Liver (tissue), 9 donors: ENCODE results near the gene ATF2. TPM values are rescaled to one million over a fixed set of nuclear protein-coding genes. Genes with fewer than 3 reads are reported as not detected.

Source experiments
- DNase-seq: peaks from one replicate; pipeline ENCODE4 v3.0.0-alpha.2; 2017; ENCODE audit warnings: low spot score
- H3K27ac ChIP-seq, 2 donors: one replicate each; pipeline ENCODE4 v1.7.0; 2013; ENCODE audit warnings: inconsistent platforms in 2 of 2, low read length in 2 of 2, control low read depth in 1 of 2, low read depth in 1 of 2, mild to moderate bottlenecking in 1 of 2
- H3K27me3 ChIP-seq, 4 donors: one replicate each; pipeline versions ENCODE4 v1.6.1 to v1.7.0; 2013; ENCODE audit warnings: low read length in 3 of 4, inconsistent platforms in 1 of 4, mild to moderate bottlenecking in 1 of 4, moderate library complexity in 1 of 4; ENCODE audit not compliant: control insufficient read depth in 4 of 4, insufficient read depth in 4 of 4
- H3K36me3 ChIP-seq, 4 donors: one replicate each; pipeline versions ENCODE4 v1.6.1 to v1.7.0; 2013; ENCODE audit warnings: low read length in 3 of 4, mild to moderate bottlenecking in 3 of 4, low read depth in 1 of 4, moderate library complexity in 1 of 4; ENCODE audit not compliant: control insufficient read depth in 4 of 4, insufficient read depth in 3 of 4
- H3K4me1 ChIP-seq, 4 donors: one replicate each; pipeline versions ENCODE4 v1.6.1 to v1.7.0; 2013; ENCODE audit warnings: low read length in 3 of 4, mild to moderate bottlenecking in 3 of 4, moderate library complexity in 1 of 4; ENCODE audit not compliant: control insufficient read depth in 4 of 4, insufficient read depth in 4 of 4
- H3K4me3 ChIP-seq, 3 donors: one replicate each; pipeline versions ENCODE4 v1.6.1 to v1.7.0; 2013; ENCODE audit warnings: low read length in 3 of 3, control low read depth in 1 of 3, low read depth in 1 of 3, mild to moderate bottlenecking in 1 of 3
- H3K9ac ChIP-seq, 2 donors: one replicate each; pipeline ENCODE4 v1.7.0; 2013; ENCODE audit warnings: low read length in 2 of 2, mild to moderate bottlenecking in 2 of 2, moderate library complexity in 2 of 2, control low read depth in 1 of 2, low read depth in 1 of 2
- H3K9me3 ChIP-seq, 4 donors: one replicate each; pipeline versions ENCODE4 v1.6.1 to v1.7.0; 2013; ENCODE audit warnings: low read length in 3 of 4; ENCODE audit not compliant: control insufficient read depth in 4 of 4
- ATF3 ChIP-seq: IDR thresholded peaks from 2 replicates; pipeline ENCODE4 v1.6.1; 2016; ENCODE audit warnings: antibody characterized with exemption
- EGR1 ChIP-seq, 2 donors: IDR thresholded peaks; 2 replicates each; pipeline ENCODE4 v1.6.1; 2016 to 2018; ENCODE audit warnings: antibody characterized with exemption in 2 of 2, low read depth in 2 of 2
- FOXA1 ChIP-seq: IDR thresholded peaks from 2 replicates; pipeline ENCODE4 v1.6.1; 2016; ENCODE audit warnings: antibody characterized with exemption
- FOXA2 ChIP-seq: IDR thresholded peaks from 2 replicates; pipeline ENCODE4 v1.6.1; 2016; ENCODE audit warnings: antibody characterized with exemption
- GABPA ChIP-seq, 2 donors: IDR thresholded peaks in 1 of 2; conservative IDR thresholded peaks in 1 of 2; 2 replicates each; pipeline ENCODE4 v1.6.1; 2016; ENCODE audit warnings: antibody characterized with exemption in 2 of 2, mild to moderate bottlenecking in 1 of 2, moderate library complexity in 1 of 2
- HNF4A ChIP-seq, 2 donors: conservative IDR thresholded peaks; 2 replicates each; pipeline ENCODE4 v1.6.1; 2016; ENCODE audit warnings: antibody characterized with exemption in 2 of 2, mild to moderate bottlenecking in 2 of 2
- HNF4G ChIP-seq: IDR thresholded peaks from 2 replicates; pipeline ENCODE4 v1.6.1; 2016; ENCODE audit warnings: antibody characterized with exemption
- JUND ChIP-seq, 2 donors: IDR thresholded peaks; 2 replicates each; pipeline ENCODE4 v1.6.1; 2016; ENCODE audit warnings: antibody characterized with exemption in 2 of 2
- MAX ChIP-seq: IDR thresholded peaks from 2 replicates; pipeline ENCODE4 v1.6.1; 2016; ENCODE audit warnings: antibody characterized with exemption
- NR2F2 ChIP-seq: IDR thresholded peaks from 2 replicates; pipeline ENCODE4 v1.6.1; 2016; ENCODE audit warnings: antibody characterized with exemption
- RAD21 ChIP-seq, 2 donors: IDR thresholded peaks; 2 replicates each; pipeline ENCODE4 v1.6.1; 2016; ENCODE audit warnings: antibody characterized with exemption in 2 of 2, mild to moderate bottlenecking in 2 of 2
- REST ChIP-seq: IDR thresholded peaks from 2 replicates; pipeline ENCODE4 v1.6.1; 2016; ENCODE audit warnings: antibody characterized with exemption, mild to moderate bottlenecking
- RXRA ChIP-seq, 2 donors: IDR thresholded peaks; 2 replicates each; pipeline ENCODE4 v1.6.1; 2017 to 2018; ENCODE audit warnings: antibody characterized with exemption in 2 of 2, mild to moderate bottlenecking in 1 of 2
- SP1 ChIP-seq: IDR thresholded peaks from 2 replicates; pipeline ENCODE4 v1.6.1; 2018; ENCODE audit warnings: antibody characterized with exemption, mild to moderate bottlenecking
- TAF1 ChIP-seq: conservative IDR thresholded peaks from 2 replicates; pipeline ENCODE4 v1.6.1; 2016; ENCODE audit warnings: antibody characterized with exemption, mild to moderate bottlenecking
- YY1 ChIP-seq: IDR thresholded peaks from 2 replicates; pipeline ENCODE4 v1.6.1; 2016; ENCODE audit warnings: antibody characterized with exemption, mild to moderate bottlenecking
- WGBS: extraction: QIAGEN DNeasy Blood & Tissue Kit; methylation state at CpG from one replicate; pipeline ENCODE4 v1.1.7; 2013; 5-methylcytosine and 5-hydroxymethylcytosine counted together
- polyA plus RNA-seq, 2 donors: library from polyadenylated mRNA; stranded (reverse) in 1 of 2; unstranded in 1 of 2; fragments of 200-250 nt in 1 of 2; fragments of >200 nt in 1 of 2; fragmentation: Nextera tagmentation in 1 of 2; extraction: Ambion mirVana in 1 of 2; gene quantifications; one replicate each; pipeline versions ENCODE4 v1.2.1 to v1.2.3, GENCODE V29; 2013 to 2015
- total RNA-seq, 2 donors: library from RNA; depleted of rRNA; stranded (reverse); fragments of >200 nt; gene quantifications; one replicate each; pipeline ENCODE4 v1.2.3, GENCODE V29; 2014
- TF ChIP-seq, protein P1 (sequence below): IDR thresholded peaks from 2 replicates; pipeline ENCODE4 v1.6.1; 2016; ENCODE audit warnings: antibody characterized with exemption
- TF ChIP-seq, protein P2 (sequence below): fragments of 150-350 bp; IDR thresholded peaks from 2 replicates; pipeline ENCODE4 v1.5.1; 2017; ENCODE audit warnings: improper control_type of control experiment, low read depth, low read length; ENCODE audit not compliant: missing input control
- donor health status: healthy.
- donor health status: healthy.
- donor health status: healthy.
- donor health status: healthy.
- donor health status: healthy.

ATF2 gene
- total and polyA plus RNA-seq, 4 donors: 10.4 to 34.0 (median 17.2) TPM

GRCh38 chr2:175181104-175181876, 13.3 kb upstream of the ATF2 start, which contains the start of gene ATP5MC3:
ATP5MC3 (minus strand) TSS chr2:175181710; CDS start chr2:175181393, 317 bp downstream.
- H3K4me3 ChIP-seq: peak within 1 kb of the TSS; percentile 70 to 100 (median 72)
- under 1% methylated on average over 53 of the region's 53 CpGs for WGBS
- H3K27ac ChIP-seq: peak within 1 kb of the TSS; percentile 90 to 97
- peak within 1 kb of the TSS; percentile 82 to 99 for H3K9ac ChIP-seq
- H3K27me3 ChIP-seq: no peaks in the 10 kb centered on the region
- no peaks in the 10 kb centered on the region for H3K9me3 ChIP-seq
- TF ChIP-seq TAF1 (no peak), EGR1 (IDR thresholded peaks at IDR 0.05; ENCODE audit: low read depth in 2 of 2) (no peak), SP1 (peak; percentile 64), HNF4A (conservative IDR thresholded peaks at IDR 0.05) (peak; percentile 57 to 83), HNF4G (no peak), FOXA1 (no peak), REST (peak; percentile 73), NR2F2 (peak; percentile 97), FOXA2 (no peak), MAX (no peak), YY1 (peak; percentile 68), RXRA (IDR thresholded peaks at IDR 0.05) (peak; percentile 74 to 88), RAD21 (IDR thresholded peaks at IDR 0.05) (no peak), ATF3 (no peak), JUND (IDR thresholded peaks at IDR 0.05) (peak in 1 of 2 donors; percentile 32), GABPA (IDR thresholded peaks at IDR 0.05 in 1 of 2, conservative IDR thresholded peaks at IDR 0.05 in 1 of 2) (peak in 1 of 2 donors; percentile 24)
- TF ChIP-seq, protein P1, sequence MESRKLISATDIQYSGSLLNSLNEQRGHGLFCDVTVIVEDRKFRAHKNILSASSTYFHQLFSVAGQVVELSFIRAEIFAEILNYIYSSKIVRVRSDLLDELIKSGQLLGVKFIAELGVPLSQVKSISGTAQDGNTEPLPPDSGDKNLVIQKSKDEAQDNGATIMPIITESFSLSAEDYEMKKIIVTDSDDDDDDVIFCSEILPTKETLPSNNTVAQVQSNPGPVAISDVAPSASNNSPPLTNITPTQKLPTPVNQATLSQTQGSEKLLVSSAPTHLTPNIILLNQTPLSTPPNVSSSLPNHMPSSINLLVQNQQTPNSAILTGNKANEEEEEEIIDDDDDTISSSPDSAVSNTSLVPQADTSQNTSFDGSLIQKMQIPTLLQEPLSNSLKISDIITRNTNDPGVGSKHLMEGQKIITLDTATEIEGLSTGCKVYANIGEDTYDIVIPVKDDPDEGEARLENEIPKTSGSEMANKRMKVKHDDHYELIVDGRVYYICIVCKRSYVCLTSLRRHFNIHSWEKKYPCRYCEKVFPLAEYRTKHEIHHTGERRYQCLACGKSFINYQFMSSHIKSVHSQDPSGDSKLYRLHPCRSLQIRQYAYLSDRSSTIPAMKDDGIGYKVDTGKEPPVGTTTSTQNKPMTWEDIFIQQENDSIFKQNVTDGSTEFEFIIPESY: peak; percentile 88
- TF ChIP-seq, protein P2, sequence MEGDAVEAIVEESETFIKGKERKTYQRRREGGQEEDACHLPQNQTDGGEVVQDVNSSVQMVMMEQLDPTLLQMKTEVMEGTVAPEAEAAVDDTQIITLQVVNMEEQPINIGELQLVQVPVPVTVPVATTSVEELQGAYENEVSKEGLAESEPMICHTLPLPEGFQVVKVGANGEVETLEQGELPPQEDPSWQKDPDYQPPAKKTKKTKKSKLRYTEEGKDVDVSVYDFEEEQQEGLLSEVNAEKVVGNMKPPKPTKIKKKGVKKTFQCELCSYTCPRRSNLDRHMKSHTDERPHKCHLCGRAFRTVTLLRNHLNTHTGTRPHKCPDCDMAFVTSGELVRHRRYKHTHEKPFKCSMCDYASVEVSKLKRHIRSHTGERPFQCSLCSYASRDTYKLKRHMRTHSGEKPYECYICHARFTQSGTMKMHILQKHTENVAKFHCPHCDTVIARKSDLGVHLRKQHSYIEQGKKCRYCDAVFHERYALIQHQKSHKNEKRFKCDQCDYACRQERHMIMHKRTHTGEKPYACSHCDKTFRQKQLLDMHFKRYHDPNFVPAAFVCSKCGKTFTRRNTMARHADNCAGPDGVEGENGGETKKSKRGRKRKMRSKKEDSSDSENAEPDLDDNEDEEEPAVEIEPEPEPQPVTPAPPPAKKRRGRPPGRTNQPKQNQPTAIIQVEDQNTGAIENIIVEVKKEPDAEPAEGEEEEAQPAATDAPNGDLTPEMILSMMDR: no peak
- DNase-seq: peak; percentile 90
- H3K36me3 ChIP-seq: peaks cover 7 to 31% (median 24%) of the 10 kb centered on the region in 4 donors
- H3K4me1 ChIP-seq: peaks cover 0 to 9% (median 0%) of the 10 kb centered on the region in 4 donors
